Astrocyte of the cerebellum (primary cell): ENCODE measurements around the gene PRKCQ.
"Not testable (repeated sequence)": the region's sequence is repeated elsewhere in the genome, so short reads cannot be mapped to it uniquely, and the experiment has no call there.

Experiments
- DNase-seq: peaks from one replicate; pipeline ENCODE4 v3.0.0-alpha.2; 2011; ENCODE audit warnings: low read depth
- H3K4me3 ChIP-seq: 2 replicates; pipeline ENCODE4 v1.5.1; 2011; ENCODE audit warnings: mild to moderate bottlenecking, low read depth, low read length, moderate library complexity
- CTCF ChIP-seq: IDR thresholded peaks from 2 replicates; pipeline ENCODE4 v1.5.1; 2012; ENCODE audit warnings: low read length, low read depth, moderate library complexity, mild to moderate bottlenecking; ENCODE audit errors: missing control alignments
- in situ Hi-C: cut with HindIII; loops from 2 replicates; pipeline ENCODE4 v1.10.0; 2017; ENCODE audit warnings: low sequenced_read_pairs

PRKCQ gene

GRCh38 chr10:6382081-6382480 is 198.0 kb downstream of the PRKCQ start:
- in situ Hi-C loops: loop anchor here (25.0 kb wide), 1 partner anchor 295 kb away; the partner anchor contains the start of gene RBM17
- DNase-seq: no peak
- TF ChIP-seq CTCF: no peak
- H3K4me3 ChIP-seq: no peak overlapping the region

- not testable (repeated sequence) for DNase-seq, H3K4me3 ChIP-seq
- in situ Hi-C loops: loop anchor here (25.0 kb wide), 1 partner anchor 293 kb away; the partner anchor contains the start of gene RBM17
Measured at GRCh38 chr10:6380478-6380877, 199.6 kb downstream of the PRKCQ start.

GRCh38 chr10:6379015-6379776 is 200.9 kb downstream of the PRKCQ start:
- H3K4me3 ChIP-seq: no peak overlapping the region
- no peak for TF ChIP-seq CTCF
- DNase-seq: no peak
- in situ Hi-C loops: loop anchor here (25.0 kb wide), 1 partner anchor 292 kb away; the partner anchor contains the start of gene RBM17
